Left renal cortex interstitium (tissue), 4 donors: ENCODE results near the gene LPO. TPM values are rescaled to one million over a fixed set of nuclear protein-coding genes. Genes with fewer than 3 reads are reported as not detected.
A peak's percentile ranks its signal among the peaks of the same experiment; 100 is the strongest.

Experiments
- DNase-seq, 4 donors: peaks; one replicate each; pipeline ENCODE4 v3.0.0-alpha.2; 2013; ENCODE audit warnings: low read depth in 4 of 4, low spot score in 2 of 4, missing footprints in 1 of 4
- polyA plus RNA-seq, 4 donors: library from polyadenylated mRNA; unstranded; fragments of 120-200 nt; gene quantifications; one replicate each; pipeline ENCODE4 v1.2.1, GENCODE V29; 2013; ENCODE audit not compliant: insufficient read length in 4 of 4

Gene LPO
- under 1 TPM in 3 of 4 donors, not detected in 1; 0.16 to 0.25 (median 0.19) TPM for polyA plus RNA-seq

DNA sequence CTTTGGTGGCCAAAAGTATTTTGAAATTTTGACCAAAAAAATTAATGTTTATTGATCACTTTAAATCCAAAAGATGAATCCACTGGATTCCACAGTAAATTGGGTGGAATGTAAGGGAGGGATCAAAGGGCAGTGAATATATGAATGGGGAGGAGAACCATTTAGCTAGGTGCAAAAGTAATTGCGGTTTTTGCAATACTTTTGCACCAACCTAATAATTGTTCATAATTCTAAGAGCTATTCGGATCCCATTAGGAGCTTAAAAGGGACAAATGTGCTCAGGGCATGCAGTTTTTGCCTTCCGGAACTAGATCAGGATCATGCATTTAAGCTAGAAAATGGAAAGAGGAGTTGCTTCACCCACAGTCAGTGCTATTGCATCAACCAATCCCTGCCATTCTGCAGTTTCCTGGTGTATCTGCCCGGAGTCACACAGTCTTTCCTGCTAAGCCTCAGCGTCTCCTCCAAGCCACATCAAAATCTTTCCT, at the start of gene LPO:
Gene LPO (plus strand): TSS at position 438 of the 488 bp plus-strand sequence. CDS start 4,396 bp downstream, outside the sequence.
- no peak for DNase-seq

DNA sequence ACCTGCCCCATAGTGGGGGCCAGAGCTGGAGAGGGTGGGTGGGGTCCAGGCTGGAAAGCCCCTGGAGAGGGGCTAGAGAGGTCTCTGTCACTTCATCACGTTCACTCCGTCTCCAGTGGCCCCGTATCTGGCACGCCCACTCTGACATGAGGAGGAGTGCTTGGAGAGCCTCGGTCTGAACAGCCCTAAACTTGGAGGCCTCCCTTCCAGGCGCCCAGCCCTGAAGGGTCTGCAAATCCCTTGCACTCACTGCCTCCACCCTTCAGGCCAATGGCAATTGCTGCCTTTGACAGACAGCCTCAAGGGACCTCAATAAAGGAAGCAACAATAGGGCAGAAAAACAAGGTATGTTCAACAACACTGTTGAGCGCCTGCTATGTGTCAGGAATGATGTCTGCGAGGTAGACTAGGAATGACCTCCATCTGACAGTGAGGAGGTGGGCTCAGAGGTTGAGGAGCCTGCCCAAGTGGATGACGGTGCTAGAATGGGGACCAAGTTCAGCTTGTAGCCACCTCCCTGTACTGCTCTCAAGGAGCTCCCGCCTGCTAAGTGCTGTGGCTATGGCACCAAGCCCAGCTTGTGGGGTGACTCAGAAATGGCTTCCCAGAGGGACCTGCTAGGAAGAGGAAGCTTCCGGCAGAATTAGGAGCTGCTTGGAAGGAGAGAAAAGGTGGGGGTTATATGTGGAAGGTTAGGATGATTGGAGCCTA, 48.8 kb upstream of the LPO start:
- DNase-seq = no peak

DNA sequence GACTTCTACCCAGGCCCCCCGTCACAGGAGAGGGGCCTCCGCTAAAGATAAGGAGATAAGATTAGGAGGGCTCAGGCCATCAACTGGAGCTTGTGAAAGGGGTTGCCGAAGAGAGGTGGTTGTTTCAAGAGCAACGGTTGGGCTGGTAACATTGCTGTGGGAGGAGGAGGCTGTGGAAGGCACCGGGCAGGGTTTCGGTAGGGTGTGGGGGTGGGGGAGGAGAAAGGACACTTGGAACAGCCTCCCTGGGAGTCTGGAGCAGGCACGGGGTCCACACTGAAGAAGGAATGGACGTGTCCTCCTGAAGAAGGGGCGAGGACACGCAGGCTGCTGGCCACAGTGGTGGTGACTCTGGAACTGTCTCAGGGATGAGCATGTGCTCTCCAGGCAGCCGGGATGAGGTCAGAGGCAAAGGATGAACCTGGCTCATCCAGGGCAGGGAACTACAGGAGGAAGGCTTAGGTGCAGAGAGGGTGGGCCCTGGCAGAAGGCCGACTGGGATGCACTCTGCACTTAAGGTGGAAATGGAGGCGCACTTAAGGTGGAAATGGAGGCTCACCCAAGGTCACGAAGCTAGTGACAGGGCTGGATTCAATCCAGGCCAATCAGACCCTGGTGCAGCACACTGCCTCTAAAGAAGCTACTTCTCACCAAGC, 47.0 kb upstream of the LPO start:
- DNase-seq = no peak

DNA sequence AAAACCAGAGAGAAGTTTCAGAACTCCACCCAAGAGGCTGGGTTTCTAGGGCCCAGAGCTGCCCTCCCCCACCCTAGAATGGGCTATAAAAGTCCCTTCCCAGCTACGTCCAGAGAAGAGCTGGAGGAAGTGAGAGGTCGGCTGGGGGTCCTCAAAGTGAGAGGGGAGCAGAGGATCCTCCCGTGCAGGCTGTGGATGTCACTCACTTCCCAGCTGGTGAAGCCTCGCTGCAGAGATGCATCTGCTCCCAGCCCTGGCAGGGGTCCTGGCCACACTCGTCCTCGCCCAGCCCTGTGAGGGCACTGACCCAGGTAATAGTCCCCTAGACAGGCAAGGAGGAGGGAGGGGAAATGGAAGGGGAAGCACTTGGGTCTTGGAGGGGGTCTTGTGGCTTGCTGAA, 45.8 kb upstream of the LPO start, which contains the start of gene EPX:
Gene EPX (plus strand): TSS at position 115 of the 400 bp plus-strand sequence. CDS start 121 bp downstream, at position 236.
- no peak for DNase-seq

DNA sequence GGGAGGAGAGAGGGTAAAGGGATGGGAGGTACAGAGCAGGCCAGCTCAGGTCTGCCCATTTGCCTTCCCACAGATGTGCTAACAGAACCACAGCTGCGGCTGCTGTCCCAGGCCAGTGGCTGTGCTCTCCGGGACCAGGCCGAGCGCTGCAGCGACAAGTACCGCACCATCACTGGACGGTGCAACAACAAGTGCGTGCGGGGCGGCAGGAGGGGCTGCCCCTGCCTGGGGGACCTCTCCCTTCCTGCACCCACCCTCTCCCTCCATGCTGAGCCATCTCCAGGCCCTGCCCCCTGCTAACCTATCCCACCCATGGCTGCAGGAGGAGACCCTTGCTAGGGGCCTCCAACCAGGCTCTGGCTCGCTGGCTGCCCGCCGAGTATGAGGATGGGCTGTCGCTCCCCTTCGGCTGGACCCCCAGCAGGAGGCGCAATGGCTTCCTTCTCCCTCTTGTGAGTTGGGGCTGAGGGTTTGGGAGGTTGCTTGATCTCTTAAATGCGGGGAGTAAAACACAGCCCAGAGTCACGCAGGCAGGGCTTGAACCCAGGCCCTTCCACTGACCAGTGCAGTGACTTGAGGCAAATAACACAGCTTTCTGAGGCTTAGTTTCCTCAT, 44.6 kb upstream of the LPO start:
- no peak for DNase-seq

DNA sequence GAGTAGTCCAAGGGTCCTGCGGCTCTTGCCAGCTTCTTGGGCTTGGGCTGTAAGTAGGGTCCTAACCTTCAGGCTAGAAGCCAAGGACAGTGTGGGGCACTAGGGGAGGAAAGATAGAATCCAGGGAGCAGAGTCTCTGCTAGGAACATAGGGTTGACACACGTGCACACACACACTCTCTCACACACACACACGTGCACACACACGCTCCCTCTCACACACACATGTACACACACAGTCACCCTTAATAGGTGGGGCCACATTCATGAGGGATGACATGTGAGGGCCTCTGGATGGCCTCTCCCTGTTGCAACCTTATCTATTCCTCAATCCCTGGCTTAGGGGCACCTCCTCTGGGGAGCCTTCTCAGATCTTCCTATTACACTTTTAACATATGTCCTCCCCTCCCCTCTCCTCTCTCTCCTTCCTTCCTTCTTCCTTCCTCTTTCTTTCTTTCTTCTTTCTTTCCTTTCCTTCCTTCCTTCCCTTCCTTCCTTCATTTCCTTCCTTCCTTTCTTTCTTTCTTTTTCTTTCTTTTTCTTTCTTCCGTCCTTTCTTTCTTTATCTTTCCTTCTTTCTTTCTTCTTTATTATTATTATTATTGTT, 42.8 kb upstream of the LPO start:
- DNase-seq = no peak

DNA sequence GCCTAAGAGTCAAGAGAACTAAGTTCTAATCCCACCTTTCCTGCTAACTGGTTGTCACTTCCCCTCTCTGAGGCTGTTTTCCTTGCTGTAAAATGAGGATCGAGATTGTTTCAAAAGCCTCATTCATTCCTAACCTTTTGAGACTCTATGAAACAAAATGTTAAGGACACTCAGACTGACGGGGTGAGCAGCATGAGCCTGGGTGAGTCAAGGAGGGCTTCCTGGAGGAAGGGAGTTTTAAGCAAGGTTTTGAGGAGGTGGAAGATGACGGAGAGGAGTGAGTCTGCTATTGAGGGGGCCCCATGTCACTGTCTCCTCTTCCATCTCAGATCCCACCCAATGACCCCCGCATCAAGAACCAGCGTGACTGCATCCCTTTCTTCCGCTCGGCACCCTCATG, 41.8 kb upstream of the LPO start:
- DNase-seq = no peak

DNA sequence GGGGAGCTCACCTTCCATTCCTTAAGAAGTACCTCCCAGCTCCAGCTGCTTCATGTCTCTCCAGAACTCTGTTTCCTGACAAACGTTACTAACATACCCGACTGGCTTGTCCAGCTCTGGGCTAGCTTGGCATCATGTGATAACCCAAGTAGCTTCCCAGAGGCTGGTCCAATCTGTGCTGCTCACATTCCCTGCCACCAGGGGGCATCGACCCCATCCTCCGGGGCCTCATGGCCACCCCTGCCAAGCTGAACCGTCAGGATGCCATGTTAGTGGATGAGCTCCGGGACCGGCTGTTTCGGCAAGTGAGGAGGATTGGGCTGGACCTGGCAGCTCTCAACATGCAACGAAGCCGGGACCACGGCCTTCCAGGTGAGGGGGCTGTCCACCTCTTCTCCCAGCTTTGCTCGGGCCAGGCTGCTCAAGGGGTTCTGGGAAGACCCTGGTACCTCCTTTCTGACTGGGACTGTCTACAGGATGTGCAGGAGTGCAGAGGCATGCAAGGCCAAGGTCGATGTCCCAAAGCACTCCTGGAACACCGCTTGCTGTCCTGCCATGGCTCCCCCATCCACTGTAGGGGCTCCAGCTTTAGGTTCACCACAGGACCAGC, 38.3 kb upstream of the LPO start:
- no peak for DNase-seq

DNA sequence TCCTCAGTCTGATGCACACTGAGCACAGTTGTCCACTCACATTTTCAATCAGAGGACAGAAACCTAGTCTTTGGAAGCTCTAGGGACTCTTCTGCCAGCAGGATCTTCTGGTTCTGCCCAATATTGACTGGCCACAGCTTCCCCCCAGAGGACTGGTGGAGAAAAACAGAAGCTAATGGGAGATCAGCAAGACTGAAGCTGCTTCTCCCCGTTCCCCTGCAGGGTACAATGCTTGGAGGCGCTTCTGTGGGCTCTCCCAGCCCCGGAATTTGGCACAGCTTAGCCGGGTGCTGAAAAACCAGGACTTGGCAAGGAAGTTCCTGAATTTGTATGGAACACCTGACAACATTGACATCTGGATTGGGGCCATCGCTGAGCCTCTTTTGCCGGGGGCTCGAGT, 35.5 kb upstream of the LPO start:
- DNase-seq = no peak

DNA sequence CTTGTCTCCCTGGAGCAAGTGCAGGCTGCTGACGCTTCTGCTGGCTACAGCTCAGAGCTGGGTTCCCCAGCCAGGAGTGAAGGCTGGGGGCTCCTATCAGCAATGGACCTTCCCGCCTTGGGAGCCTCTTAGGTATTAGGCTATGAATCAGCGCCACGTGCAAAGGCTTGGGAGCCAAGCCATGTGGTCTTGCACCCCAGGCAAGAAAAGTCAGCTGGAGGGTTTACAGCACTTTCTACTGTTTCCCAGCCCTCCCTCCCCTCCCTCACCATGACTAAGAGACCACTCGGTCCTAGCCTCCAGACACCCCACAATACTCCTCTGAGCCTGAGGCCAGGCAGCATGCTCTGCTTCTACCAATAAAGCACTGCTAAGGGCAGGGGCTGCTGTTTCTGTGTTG, 33.6 kb upstream of the LPO start:
- DNase-seq = no peak

DNA sequence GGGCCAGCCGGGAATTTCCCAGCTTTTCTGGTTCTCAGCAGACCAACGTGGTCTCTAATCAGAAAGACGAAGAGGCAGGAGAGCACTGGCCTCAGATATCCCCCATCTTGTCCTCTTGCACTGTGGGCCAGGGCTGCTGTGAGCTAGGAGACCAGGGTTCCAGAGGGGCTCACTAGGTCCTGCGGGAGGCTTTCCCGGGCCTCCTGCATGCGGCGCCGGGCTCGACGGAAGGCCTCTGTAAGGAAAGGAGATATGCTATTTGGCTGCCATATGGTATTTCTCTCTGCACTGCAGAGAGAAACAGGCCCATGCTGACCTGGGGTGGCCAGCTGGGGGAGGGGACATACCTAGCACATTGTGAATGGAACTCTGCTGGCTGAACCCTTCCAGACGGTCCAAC, 32.4 kb upstream of the LPO start:
- no peak for DNase-seq

DNA sequence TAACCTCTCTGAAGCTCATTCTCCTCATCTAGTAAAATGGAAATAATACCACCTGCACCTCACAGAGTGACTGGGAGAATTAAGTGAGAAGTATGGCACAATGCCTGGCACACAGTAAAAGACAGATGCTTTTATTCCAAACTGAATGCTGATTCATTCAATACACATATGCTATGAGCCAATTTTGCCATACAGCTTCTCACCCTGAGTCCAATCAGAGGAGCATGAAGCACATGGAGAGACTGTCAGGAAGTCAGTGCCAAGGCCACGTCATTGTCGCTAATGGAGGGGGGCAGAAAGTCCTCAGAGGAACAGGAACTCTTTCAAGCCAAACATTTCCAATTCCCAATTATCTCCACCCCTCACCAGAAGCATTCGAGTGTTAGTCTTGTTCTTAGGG, 30.9 kb upstream of the LPO start:
- DNase-seq = no peak

DNA sequence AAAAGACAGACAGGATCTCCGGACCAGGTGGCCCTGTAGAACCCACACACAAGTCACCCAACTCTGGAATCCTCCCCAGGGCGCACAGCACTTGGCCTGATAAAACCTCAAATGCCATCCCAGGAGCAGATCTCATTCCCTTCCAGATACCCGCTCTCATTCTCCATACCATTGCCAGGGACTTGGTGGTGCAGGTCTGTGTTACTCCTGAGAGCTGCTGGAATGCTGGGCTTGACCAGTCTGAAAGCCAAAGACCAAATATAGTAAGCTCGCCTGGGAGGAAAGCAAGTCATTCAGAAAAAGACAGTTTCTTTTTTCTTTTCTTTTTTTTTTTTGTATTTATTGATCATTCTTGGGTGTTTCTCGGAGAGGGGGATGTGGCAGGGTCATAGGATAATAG, 30.0 kb upstream of the LPO start:
- DNase-seq = no peak

DNA sequence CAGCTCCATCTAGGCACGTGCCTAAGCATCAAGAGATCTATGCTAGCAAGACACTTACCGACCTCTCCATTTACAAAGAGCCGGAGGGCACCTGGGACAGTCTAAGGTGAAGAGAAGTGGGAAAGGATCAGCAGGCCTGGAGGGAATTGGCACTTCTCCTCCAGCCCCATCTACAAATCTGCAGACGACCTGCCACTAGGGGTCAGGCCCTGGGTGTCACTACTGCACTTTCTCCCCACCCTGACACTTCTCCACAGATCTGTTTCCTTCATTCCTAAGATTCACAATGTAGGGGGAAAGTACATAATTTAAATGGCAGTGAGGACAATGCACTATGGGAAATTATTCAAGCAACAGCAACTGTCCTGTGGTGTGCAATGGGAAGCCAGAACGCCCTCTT, 27.5 kb upstream of the LPO start:
- no peak for DNase-seq

DNA sequence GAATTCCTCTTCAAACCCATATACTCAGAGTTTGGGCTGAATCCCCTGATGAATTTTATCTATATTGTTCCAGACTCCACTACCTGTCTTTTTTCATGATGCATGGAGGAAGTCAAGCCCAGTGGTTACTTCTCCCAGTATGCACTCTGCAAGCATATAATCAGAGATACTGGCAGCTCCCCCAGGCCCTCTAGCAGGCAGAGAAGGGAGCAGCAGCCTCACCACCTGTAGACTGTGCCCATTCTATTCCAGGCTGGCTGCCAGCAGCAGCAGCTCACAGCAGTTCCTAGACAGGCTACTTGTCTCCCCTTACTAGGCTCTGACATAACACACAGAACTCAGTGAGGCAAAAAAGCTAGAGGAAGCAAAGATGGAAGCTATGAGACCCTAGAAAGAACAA, 22.7 kb upstream of the LPO start:
- DNase-seq = no peak

DNA sequence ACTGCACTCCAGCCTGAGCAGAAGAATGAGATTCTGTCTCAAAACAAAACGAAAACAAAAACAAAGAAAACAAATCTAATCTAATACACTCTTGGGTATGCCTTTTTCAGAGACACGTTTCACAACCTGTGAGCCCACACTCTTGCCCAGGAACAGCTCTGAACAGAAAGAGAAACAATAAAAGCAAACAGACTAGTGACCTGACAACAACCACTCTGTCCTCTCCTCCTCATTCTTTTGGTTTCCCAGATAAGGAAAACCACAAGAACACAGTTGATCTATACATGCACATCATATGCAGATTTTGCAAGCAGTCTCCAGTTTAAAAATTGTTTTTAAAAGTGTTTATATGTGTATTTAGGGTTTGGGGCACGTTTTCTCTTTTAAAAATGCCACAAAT, 20.6 kb upstream of the LPO start:
- no peak for DNase-seq

DNA sequence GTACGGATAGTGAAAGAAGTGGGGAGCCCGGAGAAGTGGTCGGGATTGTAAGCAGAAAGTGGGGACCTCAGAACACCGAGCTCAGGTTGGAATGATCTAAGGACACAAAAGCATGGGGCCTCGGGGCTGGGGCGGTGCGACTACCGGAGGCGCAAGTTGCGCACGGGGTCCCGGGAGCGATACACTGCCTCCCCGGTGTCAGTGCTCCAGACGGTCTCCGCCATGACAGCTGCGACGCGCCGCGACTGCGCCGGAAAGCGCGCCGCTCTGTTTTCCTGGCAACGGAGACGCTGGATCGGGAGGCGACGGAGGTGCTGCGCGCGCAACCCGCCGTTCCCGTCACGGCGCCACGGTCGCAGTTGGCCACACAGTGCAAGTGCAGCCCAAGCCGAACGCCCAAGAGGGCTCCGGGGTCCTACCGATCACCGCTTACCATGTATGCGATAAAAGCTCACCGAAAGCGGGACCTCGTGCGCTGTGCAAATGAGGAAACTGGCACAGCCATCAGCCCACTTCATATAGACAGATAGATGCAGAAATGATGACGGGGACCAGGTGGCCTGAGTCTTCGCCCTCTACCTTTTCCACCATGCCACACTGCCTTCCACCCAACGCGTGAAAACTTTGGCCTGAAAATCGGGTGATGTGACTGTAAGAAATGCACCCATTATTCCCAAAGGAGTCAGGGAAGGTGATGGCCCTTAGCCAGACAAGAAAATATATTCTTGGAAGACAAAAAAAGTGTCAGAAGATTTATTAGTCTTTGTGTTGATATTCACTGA, 19.2 kb upstream of the LPO start, which contains the start of gene MKS1:
Gene MKS1 (minus strand): TSS at position 249 of the 782 bp plus-strand sequence. CDS start 25 bp downstream, at position 224.
- peak; percentile 75 to 90 (median 84) for DNase-seq

DNA sequence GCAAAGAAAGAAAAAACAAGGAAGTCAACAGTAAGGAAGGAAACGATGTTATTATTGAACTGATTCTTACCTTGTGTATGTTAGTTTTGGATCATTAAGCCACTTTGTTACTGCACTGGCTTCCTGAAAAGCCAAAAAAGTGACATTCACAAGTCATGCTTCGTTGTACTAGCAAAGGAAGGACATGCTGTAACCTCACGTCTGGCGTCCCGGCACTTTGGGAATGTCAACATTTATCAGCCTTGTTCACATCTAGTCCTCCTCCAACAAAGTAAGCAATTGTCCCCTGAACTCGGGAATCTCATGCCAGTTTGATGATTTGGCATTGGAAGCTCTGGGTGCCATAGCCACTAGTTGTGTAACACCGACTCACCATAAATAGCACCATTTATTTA, 18.6 kb upstream of the LPO start:
- DNase-seq = peak in 2 of 4 donors; percentile 2 to 6

DNA sequence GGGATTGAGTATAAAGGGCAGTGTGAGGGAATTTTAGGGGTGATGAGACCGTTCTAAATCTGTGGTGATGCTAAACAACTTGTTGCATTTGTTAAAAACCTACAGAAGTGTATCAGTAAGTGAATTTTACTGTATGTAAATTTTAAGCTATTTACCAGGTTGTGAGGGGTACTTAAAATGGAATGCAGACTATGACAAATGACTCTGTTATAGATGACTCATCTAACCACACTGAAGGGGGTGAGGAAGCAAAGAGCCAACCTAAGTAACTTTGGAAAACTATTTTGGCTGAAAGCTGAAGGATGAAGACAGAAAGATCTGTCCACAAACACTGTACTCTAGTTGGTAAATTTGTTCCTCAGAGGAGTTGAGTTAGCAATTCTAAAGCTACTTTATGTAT, 14.1 kb upstream of the LPO start:
- no peak for DNase-seq

DNA sequence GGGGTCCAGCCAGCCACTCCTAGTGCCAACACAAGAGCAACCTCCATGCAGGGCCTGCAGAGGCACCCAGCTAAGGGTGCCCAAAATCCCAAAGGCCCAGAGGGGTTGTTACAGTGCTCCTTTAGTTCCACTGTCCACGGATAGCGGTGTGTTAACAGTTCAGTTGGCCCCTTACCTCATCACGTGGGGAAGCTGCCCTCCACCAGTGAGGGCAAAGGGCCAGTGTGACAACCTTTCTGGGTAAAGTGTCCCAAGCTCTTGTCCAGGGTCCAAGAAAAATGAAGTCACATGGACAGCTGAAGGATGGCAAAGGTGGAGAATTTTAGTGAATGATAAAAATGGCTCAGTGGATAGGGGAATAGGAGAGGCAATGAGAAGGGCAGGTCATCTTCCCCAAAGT, 10.7 kb upstream of the LPO start:
- DNase-seq = no peak
